ENCODE data around the gene CDK9.

CDK9 gene

DNA sequence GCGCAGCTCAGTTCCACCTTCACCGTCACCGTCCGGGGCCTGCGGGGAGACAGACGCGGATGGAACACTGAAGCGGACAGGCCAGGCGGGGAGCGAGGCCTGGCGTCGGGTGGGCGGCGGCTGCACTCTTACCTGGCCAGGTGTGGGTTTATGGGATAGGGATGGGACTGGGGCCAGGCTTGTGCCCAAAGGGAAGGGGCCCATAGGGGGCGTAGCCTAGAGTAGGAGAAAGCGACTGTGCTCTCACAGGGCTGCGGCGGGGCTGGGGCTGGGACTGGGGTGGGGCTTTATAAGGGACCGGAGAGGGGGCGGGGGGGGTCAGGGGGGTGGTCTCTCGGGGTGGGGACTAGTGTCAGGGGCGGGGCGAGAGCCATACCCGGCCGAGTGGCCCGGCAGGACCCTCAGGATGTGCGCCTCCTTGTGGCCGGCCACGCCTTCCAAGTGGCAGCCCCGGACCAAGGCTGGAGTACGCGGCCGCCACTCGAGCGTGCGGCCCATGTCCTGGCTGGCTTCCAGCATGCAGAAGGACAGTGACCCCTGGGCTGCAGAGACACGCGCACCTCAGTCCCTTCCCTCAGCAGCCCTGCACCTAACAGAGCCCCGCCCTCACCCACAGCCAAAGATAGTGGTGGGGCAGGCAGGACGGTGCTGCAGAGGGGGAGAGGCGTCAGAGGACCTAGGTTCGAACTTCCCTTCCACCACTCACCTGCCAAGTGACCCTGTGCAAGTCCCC, 39.7 kb downstream of the CDK9 start:
- H3K27ac ChIP-seq, result no peak overlapping the region

DNA sequence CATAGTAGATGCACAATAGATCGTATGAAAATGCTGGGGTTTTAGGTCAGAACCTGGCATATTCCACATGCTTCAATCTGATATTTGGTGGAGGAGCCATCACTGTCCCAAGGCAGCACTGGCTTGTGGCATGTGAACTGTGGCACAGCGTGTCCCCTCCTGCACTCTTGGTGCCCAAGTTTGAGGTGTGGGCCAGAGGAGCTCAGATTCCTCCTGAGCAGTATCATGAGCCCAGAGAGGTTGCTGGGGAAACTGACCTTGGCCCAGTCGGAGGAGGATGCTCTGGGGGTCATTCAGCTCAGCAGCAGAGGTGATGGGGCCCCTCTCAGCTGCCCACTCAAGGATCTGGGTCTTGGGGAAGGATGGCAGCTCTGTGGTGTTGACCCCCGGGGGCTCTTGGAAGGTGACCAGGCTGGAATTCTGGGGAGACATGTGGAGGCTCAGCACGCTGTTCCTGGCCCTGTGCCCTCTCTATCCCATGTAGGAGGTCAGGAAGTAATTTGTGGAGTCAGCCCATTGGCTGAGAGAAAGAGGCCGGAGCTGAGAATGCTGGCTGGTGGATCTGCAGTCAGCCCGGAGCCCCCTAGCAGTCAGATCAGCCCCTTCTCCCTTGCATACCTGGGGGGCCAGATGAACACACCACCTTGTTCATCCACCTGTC, 40.5 kb downstream of the CDK9 start:
- TF ChIP-seq, protein P1, sequence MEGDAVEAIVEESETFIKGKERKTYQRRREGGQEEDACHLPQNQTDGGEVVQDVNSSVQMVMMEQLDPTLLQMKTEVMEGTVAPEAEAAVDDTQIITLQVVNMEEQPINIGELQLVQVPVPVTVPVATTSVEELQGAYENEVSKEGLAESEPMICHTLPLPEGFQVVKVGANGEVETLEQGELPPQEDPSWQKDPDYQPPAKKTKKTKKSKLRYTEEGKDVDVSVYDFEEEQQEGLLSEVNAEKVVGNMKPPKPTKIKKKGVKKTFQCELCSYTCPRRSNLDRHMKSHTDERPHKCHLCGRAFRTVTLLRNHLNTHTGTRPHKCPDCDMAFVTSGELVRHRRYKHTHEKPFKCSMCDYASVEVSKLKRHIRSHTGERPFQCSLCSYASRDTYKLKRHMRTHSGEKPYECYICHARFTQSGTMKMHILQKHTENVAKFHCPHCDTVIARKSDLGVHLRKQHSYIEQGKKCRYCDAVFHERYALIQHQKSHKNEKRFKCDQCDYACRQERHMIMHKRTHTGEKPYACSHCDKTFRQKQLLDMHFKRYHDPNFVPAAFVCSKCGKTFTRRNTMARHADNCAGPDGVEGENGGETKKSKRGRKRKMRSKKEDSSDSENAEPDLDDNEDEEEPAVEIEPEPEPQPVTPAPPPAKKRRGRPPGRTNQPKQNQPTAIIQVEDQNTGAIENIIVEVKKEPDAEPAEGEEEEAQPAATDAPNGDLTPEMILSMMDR (conservative IDR thresholded peaks at IDR 0.05), result no peak
- H3K27ac ChIP-seq, result no peak overlapping the region

More for the DNA sequence above, 39.7 kb downstream of the CDK9 start:
- TF ChIP-seq, protein P1 (conservative IDR thresholded peaks at IDR 0.05), result peak; percentile 27

DNA sequence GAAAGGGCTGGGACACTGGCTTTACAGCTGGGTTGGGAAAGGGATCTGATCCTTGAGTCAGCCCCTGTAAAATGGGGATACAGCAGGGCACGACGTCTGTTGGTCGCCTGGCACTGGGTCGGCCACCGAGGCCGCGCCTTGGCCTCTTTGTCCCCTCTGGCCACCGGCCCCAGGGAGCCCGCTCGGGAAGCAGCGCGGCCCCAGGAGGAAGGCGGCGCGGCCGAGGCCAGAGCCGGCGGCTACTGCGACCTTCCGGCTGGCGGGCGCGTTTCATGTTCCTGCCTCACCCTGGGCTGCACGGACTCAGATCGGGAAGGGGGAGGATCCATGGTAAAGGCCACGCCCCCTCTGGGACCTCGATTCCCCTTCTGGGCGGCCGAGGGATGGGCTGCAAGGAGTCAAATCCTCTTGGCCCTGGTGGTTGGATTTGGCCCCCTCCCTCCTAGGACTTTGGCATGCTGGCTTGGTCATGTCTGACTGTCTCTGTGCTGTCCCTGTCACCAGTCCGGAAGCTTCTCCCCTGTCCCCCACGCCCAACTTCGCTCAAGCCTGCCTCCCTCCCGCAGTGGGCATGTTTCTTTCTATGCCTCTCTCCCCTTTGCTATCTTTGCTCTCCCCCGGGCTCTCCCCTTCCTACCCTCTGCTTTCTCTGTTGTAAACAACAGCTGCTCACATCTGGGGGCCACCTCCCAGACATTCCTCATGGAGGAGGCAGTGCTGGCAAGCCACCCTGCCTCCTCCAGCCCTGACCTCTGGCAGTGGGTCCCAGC, 42.6 kb downstream of the CDK9 start:
- TF ChIP-seq, protein P1 (conservative IDR thresholded peaks at IDR 0.05), result no peak
- no peak overlapping the region for H3K27ac ChIP-seq

DNA sequence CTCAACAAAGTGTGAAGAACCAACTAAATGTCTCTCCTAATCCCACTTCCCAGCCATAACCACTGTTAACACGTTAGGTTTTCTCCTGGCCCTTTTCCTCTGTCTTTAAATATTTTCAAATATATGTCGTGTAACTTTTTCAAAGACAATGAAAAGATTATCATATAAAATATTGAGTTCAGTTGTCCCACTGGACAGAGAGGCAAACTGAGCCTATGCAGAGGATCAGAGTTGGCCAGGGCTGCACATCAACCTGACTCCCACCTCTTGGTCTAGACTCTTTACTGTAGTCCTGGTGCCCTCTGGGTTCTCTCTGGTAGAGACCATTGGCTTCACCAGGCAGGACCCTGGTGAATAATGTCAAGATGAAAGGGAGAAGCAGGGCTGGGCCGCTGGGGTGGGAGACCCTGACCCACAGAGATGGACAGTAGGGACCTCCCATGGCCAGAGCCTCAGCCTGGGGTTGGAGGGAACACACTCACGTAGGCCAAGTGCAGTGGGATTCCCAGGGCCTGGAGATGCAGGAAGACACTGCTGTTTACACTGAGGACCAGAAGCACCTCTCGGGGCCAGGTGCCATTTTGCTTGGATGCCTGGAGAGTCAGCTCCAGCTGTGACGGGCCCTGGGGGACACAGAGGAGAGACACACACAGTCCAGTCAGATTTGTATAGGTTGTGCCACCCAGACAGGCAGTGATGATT, 43.5 kb downstream of the CDK9 start:
- H3K27ac ChIP-seq, result no peak overlapping the region
- TF ChIP-seq, protein P1 (conservative IDR thresholded peaks at IDR 0.05), result no peak

DNA sequence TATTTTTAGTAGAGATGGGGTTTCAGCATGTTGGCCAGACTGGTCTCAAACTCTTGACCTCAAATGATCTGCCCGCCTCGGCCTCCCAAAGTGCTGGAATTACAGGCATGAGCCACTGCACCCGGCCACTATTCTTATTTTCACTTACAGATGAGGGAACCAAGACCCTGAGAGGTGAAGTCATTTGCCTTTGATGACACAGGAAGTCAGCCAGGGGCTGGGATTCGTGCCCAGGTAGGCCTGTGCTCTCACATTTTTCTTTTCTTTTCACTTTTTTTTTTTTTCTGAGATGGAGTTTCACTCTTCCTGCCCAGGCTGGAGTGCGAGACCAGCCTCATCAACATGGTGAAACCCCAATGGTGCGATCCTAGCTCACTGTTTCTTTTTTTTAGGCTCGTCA, 46.4 kb downstream of the CDK9 start:
- TF ChIP-seq, protein P1 (conservative IDR thresholded peaks at IDR 0.05), result no peak
- H3K27ac ChIP-seq, result no peak overlapping the region

DNA sequence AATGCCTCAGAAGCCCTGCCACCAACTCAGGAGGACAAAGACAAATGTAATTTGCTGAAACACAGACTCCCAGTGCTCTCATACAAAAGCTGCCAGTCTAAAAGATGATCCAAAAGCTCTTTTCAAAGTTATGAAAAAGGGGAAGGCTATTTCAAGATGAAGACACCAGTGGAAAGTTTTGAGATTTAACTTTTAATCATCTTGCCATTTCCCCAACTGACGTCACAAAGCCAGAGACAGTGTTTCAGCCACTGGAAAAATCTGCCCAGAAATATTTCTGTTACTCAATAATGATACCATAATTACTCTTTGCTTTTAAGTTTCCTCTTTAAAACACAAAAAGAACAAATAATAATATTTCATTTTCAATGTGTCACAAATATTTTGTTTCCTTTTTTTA, 47.7 kb downstream of the CDK9 start:
- no peak overlapping the region for H3K27ac ChIP-seq
- TF ChIP-seq, protein P1 (conservative IDR thresholded peaks at IDR 0.05), result no peak

Measured in VCaP (cell line).